Activated CD8-positive, alpha-beta memory T cell treated with anti-CD3 and anti-CD28 coated beads, Interleukin-2, amount 50 U/mL, for 48 hours (primary cell): ENCODE results near the gene RGL2.
"Not testable (repeated sequence)": the region's sequence is repeated elsewhere in the genome, so short reads cannot be mapped to it uniquely, and the experiment has no call there.

Experiments used
- DNase-seq: peaks from one replicate; pipeline ENCODE4 v3.0.0-alpha.2; 2020

The RGL2 gene

GRCh38 chr6:33273129-33273923, 25.4 kb downstream of the RGL2 start:
- DNase-seq = no peak

- DNase-seq = no peak
These were observed 26.2 kb downstream of the RGL2 start for GRCh38 chr6:33272275-33273128.

DNA sequence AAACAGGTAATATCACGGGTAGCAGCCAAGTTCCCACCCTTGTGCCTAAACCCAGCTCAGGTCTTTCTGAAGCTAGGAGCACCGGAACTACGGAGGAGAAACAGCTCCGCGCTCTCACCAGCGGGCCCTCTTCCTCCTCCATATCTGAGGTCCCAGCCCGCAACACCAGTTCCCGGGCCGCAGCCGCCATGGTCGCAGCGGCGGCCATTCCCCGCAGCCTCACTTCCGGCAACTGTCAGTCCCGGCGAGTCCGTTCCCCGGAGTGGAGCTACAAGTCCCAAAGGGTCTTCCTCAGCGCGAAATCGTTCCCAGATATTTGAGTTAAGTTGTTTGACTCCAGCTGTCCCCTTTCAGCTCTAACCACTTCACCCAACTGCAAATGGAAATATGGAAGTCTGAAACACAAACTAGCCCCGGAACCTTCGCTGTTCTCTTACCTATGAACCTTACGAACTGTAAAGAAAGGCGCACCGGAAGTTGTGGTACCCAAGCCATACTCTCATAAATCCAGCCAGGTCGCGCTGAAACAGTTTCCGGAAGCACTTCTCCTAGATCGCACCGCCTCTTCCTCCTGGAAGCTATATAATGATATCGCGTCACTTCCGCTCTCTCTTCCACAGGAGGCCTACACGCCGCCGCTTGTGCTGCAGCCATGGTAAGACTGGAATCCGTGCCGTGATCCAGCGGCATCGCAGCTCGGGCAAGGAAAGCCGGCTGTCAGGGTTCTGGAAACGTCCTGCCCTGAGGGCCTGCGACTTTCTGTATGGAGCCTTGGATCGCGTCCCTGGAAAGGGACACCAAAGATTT, 27.1 kb downstream of the RGL2 start, which contains the start of the genes RPS18 and VPS52:
Gene RPS18 (plus strand): TSS at position 608 of the 807 bp plus-strand sequence. CDS start 45 bp downstream, at position 653.
Gene VPS52 (minus strand): TSS at position 409 of the 807 bp plus-strand sequence. CDS start 201 bp downstream, at position 208.
- DNase-seq = peak; percentile 93

GRCh38 chr6:33271117-33271467, 27.6 kb downstream of the RGL2 start:
- DNase-seq = no peak

GRCh38 chr6:33264015-33264414, 34.7 kb downstream of the RGL2 start:
- no peak for DNase-seq

DNA sequence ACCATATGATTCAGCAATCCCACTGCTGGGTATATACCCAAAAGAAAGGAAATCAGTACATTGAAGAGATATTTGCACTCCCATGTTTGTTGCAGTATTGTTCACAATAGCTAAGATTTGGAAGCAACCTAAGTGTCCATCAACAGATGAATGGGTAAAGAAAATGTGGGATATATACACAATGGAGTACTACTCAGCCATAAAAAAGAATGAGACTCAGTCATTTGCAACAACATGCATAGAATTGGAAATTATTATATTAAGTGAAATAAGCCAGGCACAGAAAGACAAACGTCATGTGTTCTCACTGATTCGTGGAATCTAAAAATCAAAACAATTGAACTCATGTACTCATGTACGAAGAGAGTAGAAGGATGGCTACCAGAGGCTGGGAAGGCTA, 36.3 kb downstream of the RGL2 start:
- DNase-seq = not testable (repeated sequence)

DNA sequence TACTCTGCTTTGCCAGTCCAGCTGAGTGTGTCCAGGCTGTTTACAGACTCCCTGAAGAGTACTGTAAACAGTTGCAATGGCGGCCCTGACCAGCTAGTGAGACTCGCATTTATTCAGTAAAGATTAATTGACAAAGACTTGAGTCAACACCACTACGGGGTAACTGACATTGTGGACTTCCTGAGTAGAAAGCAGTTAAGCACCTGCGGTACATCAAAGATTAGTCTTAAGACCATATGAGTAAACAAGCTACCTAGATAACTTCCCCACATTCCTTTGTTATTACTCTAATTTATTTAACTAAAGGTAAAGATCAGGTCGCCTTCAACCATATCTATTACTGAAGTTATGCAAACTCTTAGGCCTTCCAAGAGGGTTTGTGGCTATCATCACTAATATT, 39.7 kb downstream of the RGL2 start:
- no peak for DNase-seq

DNA sequence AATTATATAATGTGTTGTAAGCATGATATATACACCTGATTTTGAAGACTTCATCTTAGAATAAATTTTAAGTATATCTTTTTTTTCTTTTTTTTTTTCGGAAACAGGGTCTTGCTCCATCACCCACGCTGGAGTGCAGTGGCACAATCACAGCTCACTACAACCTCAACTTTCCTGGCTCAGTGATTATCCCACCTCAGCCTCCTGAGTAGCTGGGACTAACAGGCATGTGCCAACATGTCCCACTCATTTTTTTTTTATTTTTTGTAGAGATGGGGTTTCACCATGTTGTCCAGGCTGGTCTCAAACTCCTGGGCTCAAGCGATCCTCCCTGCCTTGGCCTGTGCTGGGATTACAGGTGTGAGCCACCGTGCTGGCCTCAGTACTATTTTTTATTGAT, 44.2 kb downstream of the RGL2 start:
- no peak for DNase-seq

DNA sequence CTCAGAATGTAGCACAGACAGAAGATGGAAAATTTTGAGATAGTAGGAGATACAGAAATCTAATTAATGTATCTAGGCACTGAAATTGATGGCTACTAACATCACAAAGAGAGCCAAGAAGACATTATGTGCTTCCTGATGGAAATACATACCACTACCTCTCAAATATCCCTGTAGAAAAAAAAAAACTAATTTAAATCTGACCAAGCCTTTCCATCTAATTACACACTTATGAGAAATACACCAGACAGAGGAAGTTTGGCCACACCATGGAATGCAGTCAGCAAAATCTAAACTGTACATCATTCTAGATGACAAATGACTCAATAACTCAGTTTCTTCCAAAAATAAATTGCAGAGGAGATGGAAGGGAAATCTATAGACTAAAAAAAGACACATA, 46.0 kb downstream of the RGL2 start:
- no peak for DNase-seq

GRCh38 chr6:33251395-33252012, 47.2 kb downstream of the RGL2 start:
- DNase-seq = no peak

DNA sequence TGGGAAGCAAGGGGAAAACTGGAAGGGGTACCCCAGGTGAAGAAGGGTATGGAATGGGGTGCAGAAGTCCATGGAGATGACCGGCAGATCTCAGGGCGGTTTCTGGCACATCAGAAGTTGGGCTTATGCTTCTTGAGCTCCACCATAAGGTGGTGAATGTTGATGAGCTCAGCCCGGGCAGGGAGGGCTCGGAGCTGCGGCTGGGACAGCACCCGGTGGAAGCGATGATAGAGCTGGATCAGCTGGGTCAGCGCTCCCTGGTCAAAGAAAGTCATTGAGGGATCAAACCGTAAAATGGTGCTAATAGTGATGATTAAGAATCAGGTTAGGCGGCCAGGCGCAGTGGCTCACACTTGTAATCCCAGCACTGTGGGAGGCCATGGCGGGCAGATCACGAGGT, 48.0 kb downstream of the RGL2 start:
- DNase-seq = no peak

DNA sequence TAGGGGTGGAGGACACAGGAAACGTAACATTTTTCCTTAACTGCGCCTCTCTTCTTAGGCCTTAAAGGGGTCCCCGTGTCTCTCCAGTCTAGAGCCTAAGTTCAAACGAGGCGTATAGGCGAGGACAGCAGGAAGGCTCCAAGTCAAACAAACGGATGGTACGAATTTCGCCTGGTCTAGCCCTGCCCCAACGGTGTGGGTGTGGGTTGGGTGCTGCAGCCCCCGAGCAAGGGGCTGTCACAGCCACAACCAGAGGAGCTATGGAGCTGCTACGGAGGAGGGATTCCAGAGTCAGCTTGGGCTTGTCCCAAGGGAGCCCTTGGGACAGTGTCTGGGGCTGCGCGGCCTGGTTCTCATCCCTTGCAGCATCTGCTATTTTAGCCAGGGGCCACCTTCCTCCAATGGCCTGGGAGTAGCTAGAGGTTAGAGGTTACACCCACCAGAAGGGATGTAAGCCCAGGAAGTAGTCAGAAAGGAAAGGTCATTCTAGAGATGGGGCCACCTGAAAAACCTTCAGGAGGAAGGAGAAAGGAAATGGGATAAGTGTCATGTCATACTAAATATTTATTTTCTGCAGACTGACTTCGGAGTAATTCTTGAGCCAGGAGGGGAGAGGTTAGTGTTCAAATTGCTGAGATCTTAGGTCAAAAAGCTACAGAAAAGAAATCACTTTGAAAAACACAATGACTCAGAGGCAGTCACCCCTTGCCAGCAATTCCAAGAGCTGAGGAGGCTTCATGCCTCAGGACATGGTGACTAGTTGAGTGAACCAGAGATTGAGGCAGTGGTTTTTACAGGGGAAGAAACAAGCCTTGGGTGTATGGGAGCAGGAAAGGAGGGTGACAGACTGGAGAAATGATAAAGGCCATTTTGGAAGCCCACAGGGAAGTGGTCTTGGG, 48.8 kb downstream of the RGL2 start:
- no peak for DNase-seq

DNA sequence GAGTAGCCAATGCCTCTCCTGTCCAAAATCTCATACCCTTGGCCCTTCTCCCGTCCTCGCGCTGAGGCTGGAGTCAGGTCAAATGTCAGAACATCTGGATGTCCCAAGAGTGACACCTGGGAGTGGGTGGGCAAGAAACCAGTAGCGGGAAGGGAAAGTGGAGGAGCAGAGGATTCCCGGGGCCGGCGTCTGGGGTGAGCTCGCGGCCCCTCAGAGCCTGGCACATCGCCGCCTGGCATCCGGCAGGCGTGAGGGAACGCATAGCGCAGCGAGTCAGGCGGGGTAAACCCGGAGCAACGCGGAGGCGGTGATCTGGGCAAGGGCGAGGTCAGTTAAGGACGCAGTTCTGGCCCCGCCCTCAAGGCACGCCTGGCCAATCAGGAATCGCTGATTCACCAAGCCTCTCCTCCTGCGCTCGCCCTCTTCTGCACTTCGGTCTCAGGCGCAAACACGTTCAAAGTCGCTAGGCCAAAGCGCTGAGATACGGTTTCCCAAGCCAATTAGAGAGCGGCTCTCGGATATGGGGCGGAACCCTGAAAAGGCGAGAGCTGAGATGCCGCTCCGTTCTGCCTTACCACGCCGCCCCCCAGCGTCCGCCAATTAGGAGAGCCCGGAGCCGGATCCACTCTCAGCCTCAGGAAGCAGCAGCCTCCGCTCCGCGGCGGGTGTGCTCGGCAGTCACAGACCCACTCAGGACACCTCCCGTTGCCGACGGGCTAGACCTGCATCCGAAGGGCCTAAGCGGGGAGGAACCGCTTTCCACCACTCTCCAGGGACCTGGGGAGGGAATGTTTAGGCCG, 49.6 kb downstream of the RGL2 start:
- DNase-seq = peak; percentile 94

GRCh38 chr6:33248643-33248931, 50.2 kb downstream of the RGL2 start:
- no peak for DNase-seq

- peak; percentile 96 for DNase-seq
These were observed 50.6 kb downstream of the RGL2 start for GRCh38 chr6:33247977-33248642.

- no peak for DNase-seq
These were observed 55.3 kb downstream of the RGL2 start for GRCh38 chr6:33243476-33243875.

DNA sequence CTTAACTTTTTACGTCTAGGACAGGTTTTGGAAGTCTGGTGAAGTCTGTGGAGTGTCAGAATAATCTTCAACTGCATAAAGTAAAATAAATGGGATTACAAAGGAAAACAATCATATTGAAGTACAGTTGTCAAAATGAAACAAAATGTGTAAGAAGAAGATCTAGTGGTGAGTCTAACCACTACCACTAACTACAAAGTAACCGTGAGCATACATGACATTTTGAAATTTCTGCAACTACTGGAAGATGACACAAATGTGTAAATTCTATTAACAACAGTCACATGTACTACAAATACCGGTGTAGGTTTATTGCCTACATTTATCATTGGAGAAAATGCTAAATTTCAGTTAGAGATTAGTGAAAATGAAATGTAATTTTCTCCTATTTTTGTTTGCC, 56.8 kb downstream of the RGL2 start:
- DNase-seq = no peak
